Activated CD8-positive, alpha-beta memory T cell treated with anti-CD3 and anti-CD28 coated beads for 24 hours (primary cell): ENCODE data around the gene MSANTD2.
A peak's percentile ranks its signal among the peaks of the same experiment; 100 is the strongest.
"Not testable (repeated sequence)": the region's sequence is repeated elsewhere in the genome, so short reads cannot be mapped to it uniquely, and the experiment has no call there.

Experiments used
- DNase-seq: peaks from one replicate; pipeline ENCODE4 v3.0.0-alpha.2; 2020

MSANTD2 gene

GRCh38 chr11:124814739-124815138 is 14.5 kb upstream of the MSANTD2 start:
- DNase-seq: no peak

GRCh38 chr11:124812876-124813275 is 12.7 kb upstream of the MSANTD2 start:
- no peak for DNase-seq

GRCh38 chr11:124811399-124812125 is 11.4 kb upstream of the MSANTD2 start:
- DNase-seq: no peak

DNA sequence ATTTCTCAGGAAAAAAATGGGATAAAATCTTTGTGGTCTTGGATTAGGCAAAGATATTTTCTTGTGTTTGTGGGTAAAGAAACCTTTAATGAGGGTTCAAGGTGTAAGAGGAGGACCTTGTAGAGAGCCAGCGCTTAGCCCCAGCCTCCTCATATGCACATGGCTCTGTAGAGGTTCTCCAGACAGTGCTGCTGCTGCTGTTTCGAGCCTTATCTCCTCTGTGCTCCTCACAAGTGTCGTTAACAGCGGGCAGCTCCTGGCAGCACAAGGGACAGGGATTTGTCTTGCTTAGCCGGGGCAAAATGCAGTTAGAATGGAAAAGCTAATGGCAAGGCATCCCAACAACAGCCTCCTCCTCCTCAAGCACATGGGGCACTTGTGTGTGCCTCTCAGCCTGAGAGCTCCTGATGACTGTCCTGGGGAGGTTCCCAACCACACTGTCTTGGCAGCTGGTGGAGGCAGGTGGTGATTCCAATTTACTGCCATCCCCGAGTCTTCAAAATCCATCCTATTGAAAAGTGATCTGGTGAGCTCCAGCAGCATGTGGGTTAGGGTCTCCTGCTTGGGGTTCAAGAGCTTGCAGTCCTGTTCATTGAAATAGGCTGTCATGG is 7.6 kb upstream of the MSANTD2 start:
- DNase-seq: no peak

- DNase-seq: no peak
Measured at GRCh38 chr11:124807201-124807600, 7.0 kb upstream of the MSANTD2 start.

- no peak for DNase-seq
Measured at GRCh38 chr11:124804884-124805283, 4.7 kb upstream of the MSANTD2 start.

GRCh38 chr11:124801636-124802312 is 1.6 kb upstream of the MSANTD2 start:
- no peak for DNase-seq

GRCh38 chr11:124801014-124801413 is 808 bp upstream of the MSANTD2 start:
- DNase-seq: no peak

DNA sequence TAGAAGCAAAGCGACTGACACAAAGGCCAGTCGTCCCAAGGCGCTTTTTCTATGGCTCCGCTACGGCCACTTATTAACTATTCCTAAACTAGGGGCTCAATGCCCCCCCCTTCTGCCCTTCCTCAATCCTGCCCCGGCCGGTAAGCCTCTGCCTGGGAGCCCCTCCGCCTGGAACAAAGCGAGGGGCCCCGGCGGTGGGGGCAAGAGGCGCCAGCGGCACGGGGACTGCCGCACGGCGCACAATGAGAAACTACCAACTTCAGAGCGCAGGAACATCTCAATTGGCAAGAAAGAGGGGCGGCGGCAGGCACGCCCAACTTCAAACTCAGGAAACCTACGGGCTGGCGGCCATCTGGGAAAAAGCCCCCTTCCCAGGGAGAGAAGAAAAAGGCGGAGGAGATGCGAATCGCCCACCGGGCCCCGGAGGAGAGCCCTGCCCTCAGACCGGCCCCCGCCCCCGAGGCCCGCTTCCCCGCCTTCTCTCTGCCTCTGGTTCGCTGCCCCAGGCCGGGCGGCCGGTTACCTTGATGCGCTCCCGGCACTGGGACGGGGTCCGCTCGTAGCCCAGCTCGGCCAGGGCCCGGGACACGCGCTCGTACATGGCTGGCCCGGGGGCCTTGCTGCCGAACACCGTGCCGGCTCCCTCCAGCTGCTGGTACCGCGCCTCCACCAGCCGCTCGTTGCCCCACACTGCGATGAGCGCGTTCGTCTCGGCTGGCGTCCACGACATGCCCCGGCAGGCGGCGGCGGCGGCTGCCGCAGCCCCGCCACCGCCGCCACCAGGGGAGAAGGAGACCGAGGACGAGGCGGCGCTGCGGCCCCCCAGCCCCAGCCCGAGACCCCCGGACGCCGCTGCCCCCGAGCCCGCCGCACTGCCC is 619 bp downstream of the MSANTD2 start:
- DNase-seq: peak; percentile 74

GRCh38 chr11:124798991-124799347 is 1.2 kb downstream of the MSANTD2 start:
- no peak for DNase-seq

- DNase-seq: no peak
Measured at GRCh38 chr11:124796312-124796711, 3.9 kb downstream of the MSANTD2 start.

DNA sequence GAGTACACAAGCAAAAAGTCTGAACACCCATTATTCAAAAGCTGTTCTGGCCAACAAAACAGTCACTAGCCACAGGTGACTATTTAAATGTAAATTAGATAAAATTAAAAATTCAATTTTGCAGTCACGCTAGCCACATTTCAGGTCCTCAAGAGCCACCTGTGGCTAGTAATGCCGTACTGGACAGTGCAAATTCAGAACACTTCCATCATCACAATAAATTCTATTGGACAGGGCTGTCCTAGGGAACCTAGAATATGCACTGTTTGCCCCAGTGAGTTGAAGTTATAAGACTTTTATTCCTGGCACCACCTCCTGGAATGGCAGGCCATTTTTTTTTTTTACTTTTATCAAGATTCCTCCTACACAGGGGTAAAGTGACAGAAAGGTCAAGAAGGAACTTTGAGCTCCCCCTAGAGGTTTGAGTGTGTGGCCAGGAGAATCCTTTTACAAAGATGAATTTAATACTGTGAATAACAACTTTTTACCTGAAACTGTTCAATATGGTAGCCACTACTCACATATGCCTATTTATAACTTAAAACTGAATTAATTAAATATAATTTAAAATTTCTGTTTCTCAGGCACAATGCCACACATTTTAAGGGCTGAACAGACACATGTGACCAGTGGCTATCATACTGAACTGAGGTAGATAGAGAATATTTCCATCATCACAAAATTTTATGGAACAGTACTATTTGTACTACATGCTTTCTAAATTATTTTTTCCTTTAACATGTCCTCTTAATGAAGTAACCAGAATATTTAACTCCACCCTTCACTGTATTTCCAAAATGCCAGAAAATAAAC is 6.5 kb downstream of the MSANTD2 start:
- no peak for DNase-seq

GRCh38 chr11:124791626-124792341 is 8.4 kb downstream of the MSANTD2 start:
- no peak for DNase-seq

DNA sequence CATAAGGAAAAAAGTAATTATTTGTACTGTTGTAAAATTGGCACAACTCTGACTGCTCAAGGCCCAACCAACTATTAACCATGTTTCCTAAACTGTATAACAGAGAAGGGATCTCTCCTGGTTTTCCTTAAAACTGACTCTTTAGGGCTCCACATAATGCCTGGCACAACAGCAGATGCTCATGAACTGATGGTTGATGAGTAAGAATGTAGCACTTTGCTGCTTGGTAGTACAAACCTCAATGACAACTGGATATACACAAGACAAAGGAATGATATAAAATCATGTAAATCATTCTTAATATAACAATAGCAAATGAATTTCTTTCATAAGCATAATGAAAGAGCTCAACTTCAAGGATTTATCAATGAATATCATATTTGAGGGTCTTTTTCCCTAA is 11.7 kb downstream of the MSANTD2 start:
- no peak for DNase-seq

- no peak for DNase-seq
Measured at GRCh38 chr11:124784051-124784450, 16.2 kb downstream of the MSANTD2 start.

- no peak for DNase-seq
Measured at GRCh38 chr11:124783002-124783401, 17.2 kb downstream of the MSANTD2 start.

GRCh38 chr11:124779568-124779967 is 20.6 kb downstream of the MSANTD2 start:
- DNase-seq: no peak

DNA sequence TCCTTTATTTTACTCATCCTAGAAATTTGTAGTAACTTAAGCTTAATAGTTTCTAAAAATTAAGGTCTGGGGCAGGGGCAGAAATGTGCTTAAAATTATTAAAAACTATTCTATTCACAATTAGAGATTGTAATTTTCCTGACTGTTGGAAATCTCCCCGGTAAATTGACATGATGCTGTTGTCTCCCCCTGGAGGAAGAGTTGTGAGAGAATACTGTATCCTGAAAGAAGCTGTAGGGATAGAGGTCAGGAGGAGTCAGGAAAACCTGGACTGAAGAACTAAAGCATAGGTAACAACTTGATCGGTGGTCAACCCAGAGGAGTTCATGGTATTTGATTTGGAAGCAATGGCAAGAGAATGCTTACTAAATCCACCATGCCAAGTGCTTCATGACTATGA is 21.9 kb downstream of the MSANTD2 start:
- no peak for DNase-seq

- DNase-seq: no peak
Measured at GRCh38 chr11:124776865-124777645, 23.2 kb downstream of the MSANTD2 start.

- not testable (repeated sequence) for DNase-seq
Measured at GRCh38 chr11:124770959-124771358, 29.2 kb downstream of the MSANTD2 start.
